Breast epithelium (tissue), 3 donors: ENCODE results near the gene TBC1D20.

Source experiments
- POLR2A ChIP-seq: fragments of 450-650 bp; IDR thresholded peaks from one replicate; pipeline ENCODE4 v1.6.1; 2016; ENCODE audit warnings: antibody characterized with exemption, mild to moderate bottlenecking, moderate library complexity
- POLR2AphosphoS5 ChIP-seq, 3 donors: sonication (generic); formaldehyde crosslinking; IDR thresholded peaks; one replicate each; pipeline ENCODE4 v1.6.1; 2017; ENCODE audit warnings: antibody characterized with exemption in 3 of 3
- TF ChIP-seq, protein P1 (sequence below), 3 donors: fragments of 450-650 bp; IDR thresholded peaks; one replicate each; pipeline ENCODE4 v1.5.1; 2016 to 2017; ENCODE audit warnings: antibody characterized with exemption in 3 of 3, mild to moderate bottlenecking in 3 of 3, moderate library complexity in 3 of 3

DNA sequence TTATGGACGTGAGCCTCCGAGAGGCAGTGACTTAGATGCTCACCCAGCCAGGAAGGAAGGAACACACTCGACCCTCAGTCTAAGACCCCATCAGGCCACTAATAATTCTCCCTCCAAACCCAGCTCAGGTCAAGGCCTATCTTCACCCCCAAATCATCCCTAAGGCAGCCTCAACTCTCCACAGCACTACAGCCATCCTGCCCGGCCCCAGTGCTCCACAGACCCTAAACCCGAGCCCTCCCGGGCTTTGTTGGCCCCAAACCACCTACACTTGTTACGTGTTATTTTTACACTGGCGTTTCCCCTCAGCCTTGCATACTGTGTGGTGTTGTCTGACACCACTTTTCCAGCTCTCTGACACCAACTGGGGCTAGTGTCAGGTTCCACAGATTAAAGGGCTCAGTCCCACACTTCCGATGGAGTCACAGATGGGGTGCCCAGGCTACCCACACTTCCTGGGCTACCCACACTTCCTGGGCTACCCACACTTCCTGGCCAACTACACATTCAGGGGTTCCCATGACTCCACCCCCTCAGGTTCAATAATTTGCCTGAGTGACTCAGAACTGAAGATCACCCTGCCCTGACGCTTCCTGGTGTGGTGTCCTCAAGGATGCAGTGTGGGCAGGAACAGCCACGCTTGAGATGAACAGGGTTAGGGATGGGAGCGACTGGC lies 28.9 kb downstream of the TBC1D20 start:
- no peak for TF ChIP-seq POLR2A
- TF ChIP-seq, protein P1, sequence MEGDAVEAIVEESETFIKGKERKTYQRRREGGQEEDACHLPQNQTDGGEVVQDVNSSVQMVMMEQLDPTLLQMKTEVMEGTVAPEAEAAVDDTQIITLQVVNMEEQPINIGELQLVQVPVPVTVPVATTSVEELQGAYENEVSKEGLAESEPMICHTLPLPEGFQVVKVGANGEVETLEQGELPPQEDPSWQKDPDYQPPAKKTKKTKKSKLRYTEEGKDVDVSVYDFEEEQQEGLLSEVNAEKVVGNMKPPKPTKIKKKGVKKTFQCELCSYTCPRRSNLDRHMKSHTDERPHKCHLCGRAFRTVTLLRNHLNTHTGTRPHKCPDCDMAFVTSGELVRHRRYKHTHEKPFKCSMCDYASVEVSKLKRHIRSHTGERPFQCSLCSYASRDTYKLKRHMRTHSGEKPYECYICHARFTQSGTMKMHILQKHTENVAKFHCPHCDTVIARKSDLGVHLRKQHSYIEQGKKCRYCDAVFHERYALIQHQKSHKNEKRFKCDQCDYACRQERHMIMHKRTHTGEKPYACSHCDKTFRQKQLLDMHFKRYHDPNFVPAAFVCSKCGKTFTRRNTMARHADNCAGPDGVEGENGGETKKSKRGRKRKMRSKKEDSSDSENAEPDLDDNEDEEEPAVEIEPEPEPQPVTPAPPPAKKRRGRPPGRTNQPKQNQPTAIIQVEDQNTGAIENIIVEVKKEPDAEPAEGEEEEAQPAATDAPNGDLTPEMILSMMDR (IDR thresholded peaks at IDR 0.05): no peak
- TF ChIP-seq POLR2AphosphoS5 (IDR thresholded peaks at IDR 0.05): no peak
